Right atrium auricular region (tissue), 2 donors: ENCODE results near the gene XXYLT1. TPM values are rescaled to one million over a fixed set of nuclear protein-coding genes. Genes with fewer than 3 reads are reported as not detected.
"Not testable (repeated sequence)": the region's sequence is repeated elsewhere in the genome, so short reads cannot be mapped to it uniquely, and the experiment has no call there.

Source experiments
- DNase-seq: peaks from one replicate; pipeline ENCODE4 v3.0.0-alpha.2; 2019; ENCODE audit warnings: low spot score
- H3K27ac ChIP-seq, 2 donors: fragments of 200-600 bp; sonication (generic); 1 replicate in 1 of 2; 2 replicates in 1 of 2; pipeline ENCODE4 v1.5.1; 2016 to 2019
- H3K27me3 ChIP-seq, 2 donors: fragments of 200-600 bp; sonication (generic); one replicate each; pipeline versions ENCODE4 v1.5.1 to v1.6.0; 2017 to 2019
- H3K36me3 ChIP-seq: fragments of 200-600 bp; sonication (generic); one replicate; pipeline ENCODE4 v1.5.1; 2016
- H3K4me1 ChIP-seq, 2 donors: fragments of 200-600 bp; sonication (generic); one replicate each; pipeline versions ENCODE4 v1.5.1 to v1.6.0; 2017 to 2019
- H3K4me3 ChIP-seq, 2 donors: fragments of 200-600 bp; sonication (generic); 1 replicate in 1 of 2; 2 replicates in 1 of 2; pipeline ENCODE4 v1.5.1; 2017 to 2019; ENCODE audit warnings: mild to moderate bottlenecking in 1 of 2, moderate library complexity in 1 of 2
- H3K9me3 ChIP-seq, 2 donors: fragments of 200-600 bp; sonication (generic); one replicate each; pipeline ENCODE4 v1.5.1; 2019
- CTCF ChIP-seq, 2 donors: fragments of 200-600 bp; sonication (generic); IDR thresholded peaks; one replicate each; pipeline ENCODE4 v1.5.1; 2019; ENCODE audit warnings: antibody characterized with exemption in 2 of 2
- total RNA-seq, 2 donors: library from RNA; depleted of rRNA; stranded (reverse); fragments of >200 nt; gene quantifications; one replicate each; pipeline ENCODE4 v1.1.0, GENCODE V29; 2016

XXYLT1 gene
- total RNA-seq, 2 donors from 2014 or later = 4.6 to 6.7 TPM

GRCh38 chr3:195187609-195188425 lies 83.1 kb downstream of the XXYLT1 start:
- H3K27me3 ChIP-seq = no peaks in the 10 kb centered on the region
- no peak overlapping the region for H3K4me3 ChIP-seq
- no peak for TF ChIP-seq CTCF (IDR thresholded peaks at IDR 0.05)
- peaks cover 0 to 23% of the 10 kb centered on the region in 2 donors for H3K4me1 ChIP-seq
- H3K36me3 ChIP-seq = no peaks in the 10 kb centered on the region
- H3K27ac ChIP-seq = no peak overlapping the region
- no peak for DNase-seq
- H3K9me3 ChIP-seq = peaks cover 0 to 12% of the 10 kb centered on the region in 2 donors

- DNase-seq, H3K9me3 ChIP-seq, H3K4me3 ChIP-seq, H3K27me3 ChIP-seq, H3K27ac ChIP-seq, H3K36me3 ChIP-seq: not testable (repeated sequence)
- peaks cover 0 to 33% of the 10 kb centered on the region in 2 donors for H3K4me1 ChIP-seq
These were observed 84.3 kb downstream of the XXYLT1 start for GRCh38 chr3:195186710-195187047.

- no peak overlapping the region for H3K4me3 ChIP-seq
- no peaks in the 10 kb centered on the region for H3K27me3 ChIP-seq
- no peak for DNase-seq
- H3K4me1 ChIP-seq = peaks cover 0 to 33% of the 10 kb centered on the region in 2 donors
- H3K9me3 ChIP-seq = peaks cover 0 to 2% of the 10 kb centered on the region in 2 donors
- H3K27ac ChIP-seq = no peak overlapping the region
- H3K36me3 ChIP-seq = no peaks in the 10 kb centered on the region
- TF ChIP-seq CTCF (IDR thresholded peaks at IDR 0.05) = no peak
These were observed 84.8 kb downstream of the XXYLT1 start for GRCh38 chr3:195186041-195186709.

- no peak for DNase-seq
- no peak for TF ChIP-seq CTCF (IDR thresholded peaks at IDR 0.05)
- no peaks in the 10 kb centered on the region for H3K36me3 ChIP-seq
These were observed 85.4 kb downstream of the XXYLT1 start for GRCh38 chr3:195185583-195185982.

GRCh38 chr3:195184716-195185421 lies 86.1 kb downstream of the XXYLT1 start:
- Histone ChIP-seq H3K4me1 (peaks cover 0 to 46% of the 10 kb centered on the region in 2 donors), H3K27ac (no peak overlapping the region), H3K9me3 (no peaks in the 10 kb centered on the region), H3K27me3 (no peaks in the 10 kb centered on the region), H3K36me3 (no peaks in the 10 kb centered on the region), H3K4me3 (no peak overlapping the region)
- no peak for DNase-seq
- no peak for TF ChIP-seq CTCF (IDR thresholded peaks at IDR 0.05)

More at GRCh38 chr3:195185583-195185982, 85.4 kb downstream of the XXYLT1 start:
- no peaks in the 10 kb centered on the region for H3K27me3 ChIP-seq
- no peaks in the 10 kb centered on the region for H3K9me3 ChIP-seq
- peaks cover 0 to 38% of the 10 kb centered on the region in 2 donors for H3K4me1 ChIP-seq
- no peak overlapping the region for H3K4me3 ChIP-seq
- H3K27ac ChIP-seq = no peak overlapping the region
